ENCODE results near the gene TAF11L12. TPM values are rescaled to one million over a fixed set of nuclear protein-coding genes. Genes with fewer than 3 reads are reported as not detected.
A peak's percentile ranks its signal among the peaks of the same experiment; 100 is the strongest.

Gene TAF11L12
- total and polyA plus RNA-seq, 2 of the 8 experiments (the other 6 are each of a cell fraction or from before 2014, with no cell fraction given) = not detected

DNA sequence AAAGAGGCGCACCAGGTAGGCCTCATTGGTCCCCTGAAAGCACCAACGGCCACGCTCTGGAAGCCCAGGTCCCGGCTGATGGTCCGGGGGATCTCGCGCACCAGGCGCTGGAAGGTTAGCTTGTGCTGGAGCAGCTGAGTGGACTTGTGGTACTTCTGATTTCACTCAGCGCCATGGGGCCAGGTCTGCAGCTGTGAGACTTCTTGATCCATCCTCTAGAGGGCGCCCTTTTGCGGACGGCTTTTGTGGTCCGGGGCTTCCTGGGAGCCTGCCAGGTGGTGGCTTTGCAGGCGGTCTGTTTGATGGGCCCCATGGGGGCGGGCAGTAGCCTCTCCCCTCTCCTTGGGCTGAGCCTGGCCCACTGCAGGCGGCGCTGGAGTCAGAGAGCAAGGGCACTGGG lies 10.4 kb downstream of the TAF11L12 start:
- DNase-seq (ENCODE audit: low read depth in 1 of 2, low spot score in 2 of 2) (peak; percentile 13 to 84), FAIRE-seq (no peak)
- H4K91ac ChIP-seq (replicated peaks; ENCODE audit: insufficient read length, low read length) = no peak overlapping the region
- H3K23ac ChIP-seq (ENCODE audit: insufficient read length) = no peak overlapping the region
- ChIA-PET CTCF (ENCODE audit: partially characterized antibody) (interaction anchor here (0.8 to 1.8 kb wide), 9 partner anchors 8 to 258 kb away, joined by 3 to 5 read pairs (median 4); no protein-coding TSS in a partner anchor), POLR2A (ENCODE audit: partially characterized antibody) (no interaction called here)
- H3K36me3 ChIP-seq (ENCODE audit: control insufficient read depth in 2 of 4, insufficient read depth in 4 of 4, low read length in 3 of 4) = no peaks in the 10 kb centered on the region
- H4K8ac ChIP-seq (ENCODE audit: extremely low read depth, insufficient read depth, low read length) = peak overlapping the region; percentile 9; the same call in 1 of the 2 replicates
- H3K4me2 ChIP-seq (ENCODE audit: insufficient read depth in 1 of 2, low read depth in 2 of 2, low read length in 2 of 2) = no peak overlapping the region
- no peaks in the 10 kb centered on the region for H3K27me3 ChIP-seq (replicated peaks in 1 of 4; ENCODE audit: control insufficient read depth in 3 of 4, extremely low read depth in 1 of 4, insufficient read depth in 3 of 4, low read length in 3 of 4)
- no peaks in the 10 kb centered on the region for H3K79me1 ChIP-seq (ENCODE audit: low read depth, low read length)
- no peak overlapping the region for H3K18ac ChIP-seq (ENCODE audit: extremely low read depth, low read length)
- H4K20me1 ChIP-seq (replicated peaks in 1 of 2; ENCODE audit: control insufficient read depth in 1 of 2, insufficient read depth in 2 of 2, low read length in 2 of 2) = no peaks in the 10 kb centered on the region
- no peak overlapping the region for H2AK5ac ChIP-seq (ENCODE audit: low read depth, low read length)
- H3K9ac ChIP-seq (replicated peaks in 1 of 4; ENCODE audit: extremely low read depth in 1 of 4, low read depth in 3 of 4, low read length in 3 of 4) = no peak overlapping the region
- no peaks in the 10 kb centered on the region for H3K23me2 ChIP-seq (ENCODE audit: low read depth, low read length)
- no peaks in the 10 kb centered on the region for H3K9me3 ChIP-seq (ENCODE audit: insufficient read depth in 2 of 2, low read depth in 1 of 2, low read length in 1 of 2)
- H3K27ac ChIP-seq (ENCODE audit: low read depth, low read length) = no peak overlapping the region
- no peaks in the 10 kb centered on the region for H3K79me2 ChIP-seq (ENCODE audit: control insufficient read depth in 1 of 2, insufficient read depth in 2 of 2, low read length in 2 of 2)
- H2BK20ac ChIP-seq (ENCODE audit: low read length) = no peak overlapping the region
- no peak overlapping the region for H3K56ac ChIP-seq (replicated peaks; ENCODE audit: insufficient read length, low read depth, low read length)
- H3K4me3 ChIP-seq (ENCODE audit: extremely low read depth in 1 of 4, insufficient read depth in 2 of 4, low read depth in 3 of 4, low read length in 4 of 4) = no peak overlapping the region
- H2BK15ac ChIP-seq (ENCODE audit: low read length) = no peak overlapping the region
- no peak overlapping the region for H2AFZ ChIP-seq (ENCODE audit: low read length)
- no peaks in the 10 kb centered on the region for H3K4me1 ChIP-seq (replicated peaks in 1 of 4; ENCODE audit: control insufficient read depth in 3 of 4, insufficient read depth in 4 of 4, low read length in 3 of 4)
- WGBS, 2 experiments (ENCODE audit: extremely low coverage in 1 of 2, insufficient coverage in 1 of 2, insufficient read length in 1 of 2, insufficient replicate concordance in 2 of 2, low coverage in 1 of 2, low lambda C conversion rate in 2 of 2, missing lambda C conversion rate in 1 of 2) = 73% methylated on average over 17 of the region's 17 CpGs; no CpG with 5 or more reads in 1 of the 2 experiments
- H2BK120ac ChIP-seq (replicated peaks; ENCODE audit: low read depth, low read length) = no peak overlapping the region
- H2BK12ac ChIP-seq (ENCODE audit: low read depth, low read length) = no peak overlapping the region
- H2BK5ac ChIP-seq (ENCODE audit: low read depth, low read length) = no peak overlapping the region
- H4K5ac ChIP-seq (ENCODE audit: insufficient read length, low read depth, low read length) = no peak overlapping the region
- H3K14ac ChIP-seq (ENCODE audit: insufficient read length) = no peak overlapping the region
- no peak overlapping the region for H3K4ac ChIP-seq (replicated peaks; ENCODE audit: insufficient read length, low read depth, low read length)
- TF ChIP-seq RAD21 (IDR thresholded peaks at IDR 0.05 in 1 of 2, conservative IDR thresholded peaks at IDR 0.05 in 1 of 2; ENCODE audit: low read depth in 2 of 2, low read length in 2 of 2) (peak; percentile 60 to 69), ZNF274 (IDR thresholded peaks at IDR 0.05; ENCODE audit: borderline replicate concordance, extremely low read depth, low read length) (no peak), GABPA (IDR thresholded peaks at IDR 0.05; ENCODE audit: borderline replicate concordance, insufficient read depth, low read length) (no peak), NANOG (IDR thresholded peaks at IDR 0.05; ENCODE audit: insufficient read depth, low read depth, low read length, poor library complexity, severe bottlenecking) (peak; percentile 28), JUND (IDR thresholded peaks at IDR 0.05; ENCODE audit: low read length) (no peak), RBBP5 (IDR thresholded peaks at IDR 0.05; ENCODE audit: borderline replicate concordance, low read depth, low read length) (no peak), SP2 (IDR thresholded peaks at IDR 0.05; ENCODE audit: low read length) (no peak)
- TF ChIP-seq, protein P1, sequence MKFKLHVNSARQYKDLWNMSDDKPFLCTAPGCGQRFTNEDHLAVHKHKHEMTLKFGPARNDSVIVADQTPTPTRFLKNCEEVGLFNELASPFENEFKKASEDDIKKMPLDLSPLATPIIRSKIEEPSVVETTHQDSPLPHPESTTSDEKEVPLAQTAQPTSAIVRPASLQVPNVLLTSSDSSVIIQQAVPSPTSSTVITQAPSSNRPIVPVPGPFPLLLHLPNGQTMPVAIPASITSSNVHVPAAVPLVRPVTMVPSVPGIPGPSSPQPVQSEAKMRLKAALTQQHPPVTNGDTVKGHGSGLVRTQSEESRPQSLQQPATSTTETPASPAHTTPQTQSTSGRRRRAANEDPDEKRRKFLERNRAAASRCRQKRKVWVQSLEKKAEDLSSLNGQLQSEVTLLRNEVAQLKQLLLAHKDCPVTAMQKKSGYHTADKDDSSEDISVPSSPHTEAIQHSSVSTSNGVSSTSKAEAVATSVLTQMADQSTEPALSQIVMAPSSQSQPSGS (IDR thresholded peaks at IDR 0.05; ENCODE audit: low read length) = no peak
- TF ChIP-seq, protein P2, sequence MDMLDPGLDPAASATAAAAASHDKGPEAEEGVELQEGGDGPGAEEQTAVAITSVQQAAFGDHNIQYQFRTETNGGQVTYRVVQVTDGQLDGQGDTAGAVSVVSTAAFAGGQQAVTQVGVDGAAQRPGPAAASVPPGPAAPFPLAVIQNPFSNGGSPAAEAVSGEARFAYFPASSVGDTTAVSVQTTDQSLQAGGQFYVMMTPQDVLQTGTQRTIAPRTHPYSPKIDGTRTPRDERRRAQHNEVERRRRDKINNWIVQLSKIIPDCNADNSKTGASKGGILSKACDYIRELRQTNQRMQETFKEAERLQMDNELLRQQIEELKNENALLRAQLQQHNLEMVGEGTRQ (IDR thresholded peaks at IDR 0.05; ENCODE audit: low read length) = no peak
- TF ChIP-seq, protein P3, sequence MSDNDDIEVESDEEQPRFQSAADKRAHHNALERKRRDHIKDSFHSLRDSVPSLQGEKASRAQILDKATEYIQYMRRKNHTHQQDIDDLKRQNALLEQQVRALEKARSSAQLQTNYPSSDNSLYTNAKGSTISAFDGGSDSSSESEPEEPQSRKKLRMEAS (IDR thresholded peaks at IDR 0.05) = peak; percentile 49; the same call in 1 of the 2 replicates

Data from H1 (cell line).